OCI-LY7 (cell line): ENCODE results near the gene CHD3. TPM values are rescaled to one million over a fixed set of nuclear protein-coding genes. Genes with fewer than 3 reads are reported as not detected.
A peak's percentile ranks its signal among the peaks of the same experiment; 100 is the strongest.

ENCODE experiments used
- BruUV-seq: library from RNA; stranded (reverse); fragments of 400-500 nt; replicated peaks from 2 replicates; lab custom pipeline; 2021; lab: Mats Ljungman, UMichigan
- CTCF ChIA-PET: fragments of 300-600 bp; sonication (Branson Sonifier 250); formaldehyde crosslinking; loops from one replicate; lab custom pipeline; 2022; ENCODE audit warnings: antibody characterized with exemption; ENCODE audit not compliant: unreplicated experiment; lab: Charles Lee
- POLR2A ChIA-PET: fragments of 300-600 bp; sonication (Branson Sonifier 250); formaldehyde crosslinking; loops from one replicate; lab custom pipeline; 2022; ENCODE audit warnings: antibody characterized with exemption; lab: Charles Lee
- DNase-seq: peaks from one replicate; pipeline ENCODE4 v3.0.0-alpha.2; 2015; ENCODE audit warnings: low spot score
- H2AFZ ChIP-seq: fragments of 200-600 bp; sonication (generic), shearing (Covaris generic); 2 replicates; pipeline ENCODE4 v1.6.1; 2014; ENCODE audit warnings: mild to moderate bottlenecking, antibody characterized with exemption, low read length, moderate library complexity
- H3K27ac ChIP-seq: fragments of 200-600 bp; sonication (generic); 2 replicates; pipeline ENCODE4 v1.5.1; 2014; ENCODE audit warnings: mixed run types, low read depth, mild to moderate bottlenecking, moderate library complexity, low read length, inconsistent platforms; ENCODE audit not compliant: poor library complexity, severe bottlenecking
- H3K36me3 ChIP-seq: fragments of 200-600 bp; sonication (generic); 2 replicates; pipeline ENCODE4 v1.6.1; 2014; ENCODE audit warnings: mild to moderate bottlenecking, antibody characterized with exemption, low read length, moderate library complexity, mixed read lengths; ENCODE audit not compliant: insufficient read depth
- H3K4me1 ChIP-seq: fragments of 200-600 bp; sonication (generic); 2 replicates; pipeline ENCODE4 v1.5.1; 2014; ENCODE audit warnings: mild to moderate bottlenecking, low read length; ENCODE audit not compliant: insufficient read depth, poor library complexity, severe bottlenecking
- H3K4me2 ChIP-seq: fragments of 200-600 bp; sonication (generic); 2 replicates; pipeline ENCODE4 v1.6.1; 2014; ENCODE audit warnings: mild to moderate bottlenecking, low read length
- H3K4me3 ChIP-seq: fragments of 200-600 bp; sonication (generic); 2 replicates; pipeline ENCODE4 v1.5.1; 2014; ENCODE audit warnings: mild to moderate bottlenecking, low read depth, low read length; ENCODE audit not compliant: poor library complexity, severe bottlenecking
- H3K79me2 ChIP-seq: fragments of 200-600 bp; sonication (generic); 2 replicates; pipeline ENCODE4 v1.6.1; 2016; ENCODE audit warnings: low read depth, mild to moderate bottlenecking, low read length, moderate library complexity, mixed read lengths; ENCODE audit not compliant: insufficient read depth
- H3K9me2 ChIP-seq: fragments of 200-600 bp; sonication (generic); 2 replicates; pipeline ENCODE4 v1.6.1; 2016; ENCODE audit warnings: mild to moderate bottlenecking, low read length, mixed read lengths; ENCODE audit not compliant: insufficient read depth
- H3K9me3 ChIP-seq: fragments of 200-600 bp; sonication (generic); 2 replicates; pipeline ENCODE4 v1.6.1; 2014; ENCODE audit warnings: mild to moderate bottlenecking, mixed run types, low read length, mixed read lengths
- H4K20me1 ChIP-seq: fragments of 200-600 bp; sonication (generic); 2 replicates; pipeline ENCODE4 v1.6.1; 2014; ENCODE audit warnings: mild to moderate bottlenecking, antibody characterized with exemption, low read length, moderate library complexity, mixed read lengths; ENCODE audit not compliant: insufficient read depth
- EZH2phosphoT487 ChIP-seq: fragments of 200-600 bp; sonication (generic); IDR thresholded peaks from 2 replicates; pipeline ENCODE4 v1.6.1; 2018; ENCODE audit warnings: low read depth, borderline replicate concordance, mild to moderate bottlenecking, mixed run types, antibody characterized with exemption, low read length, moderate library complexity, mixed read lengths
- intact Hi-C: fragments of 100-400 bp; cut with micrococcal nuclease; formaldehyde crosslinking; loops from one replicate; pipeline ENCODE4 v1.10.0; 2022; ENCODE audit not compliant: unreplicated experiment
- total RNA-seq, 2 experiments: library from RNA; depleted of rRNA in 1 of 2; stranded (reverse); fragments of >200 nt in 1 of 2; shearing (Covaris generic) in 1 of 2; gene quantifications; 2 replicates each; pipeline ENCODE4 v1.2.3, GENCODE V29; 2014 to 2022
- TF ChIP-seq, protein P1 (sequence below): fragments of 200-600 bp; sonication (generic); conservative IDR thresholded peaks from 2 replicates; pipeline ENCODE4 v1.5.1; 2014; ENCODE audit warnings: mild to moderate bottlenecking, antibody characterized with exemption, low read length, moderate library complexity, mixed read lengths

The CHD3 gene
- total RNA-seq, 2 experiments from 2014 or later: 42.5 to 126 TPM

DNA sequence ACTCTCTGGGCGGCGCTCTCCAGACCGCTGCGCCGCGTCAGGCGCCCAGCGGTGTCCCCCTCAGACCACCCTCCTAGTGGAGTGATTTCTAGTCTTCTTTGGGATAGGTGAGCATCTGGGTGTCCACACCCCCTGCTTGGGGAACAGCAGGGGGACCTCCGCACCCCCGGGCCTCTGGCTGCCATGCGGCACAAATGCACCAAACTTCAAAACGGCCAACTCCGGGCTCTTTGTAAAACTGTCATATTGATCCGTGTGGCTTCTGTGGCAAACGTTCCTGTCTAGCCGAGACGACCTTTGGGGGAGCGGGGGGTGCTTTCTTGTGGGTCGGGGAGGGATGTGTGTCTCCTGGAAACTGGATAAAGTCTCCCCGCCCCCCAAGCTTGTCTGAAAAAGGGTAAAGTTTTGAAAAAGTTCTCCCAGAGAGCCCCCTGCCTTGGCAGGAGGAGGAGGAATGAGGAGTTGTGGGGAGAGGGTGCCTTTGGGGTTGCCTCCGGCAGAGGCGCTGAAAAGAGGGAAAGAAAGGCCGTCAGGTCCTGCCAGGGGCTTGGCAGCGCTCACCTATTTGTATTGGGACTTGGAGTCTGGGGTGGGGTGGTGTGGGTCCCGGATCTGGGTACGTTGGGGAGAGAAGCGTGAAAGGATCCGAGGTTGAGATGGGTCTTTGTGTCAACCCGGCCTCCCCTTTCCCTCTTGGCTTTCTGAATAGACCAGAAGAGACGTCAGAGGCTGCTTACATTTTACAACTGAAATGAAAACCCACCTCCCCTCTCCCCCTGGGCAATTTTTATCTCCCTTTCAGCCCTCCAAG lies 2.2 kb upstream of the CHD3 start:
- H3K4me3 ChIP-seq: peak overlapping the region; percentile 95
- H2AFZ ChIP-seq: peak overlapping the region; percentile 24; the same call in 1 of the 2 replicates

DNA sequence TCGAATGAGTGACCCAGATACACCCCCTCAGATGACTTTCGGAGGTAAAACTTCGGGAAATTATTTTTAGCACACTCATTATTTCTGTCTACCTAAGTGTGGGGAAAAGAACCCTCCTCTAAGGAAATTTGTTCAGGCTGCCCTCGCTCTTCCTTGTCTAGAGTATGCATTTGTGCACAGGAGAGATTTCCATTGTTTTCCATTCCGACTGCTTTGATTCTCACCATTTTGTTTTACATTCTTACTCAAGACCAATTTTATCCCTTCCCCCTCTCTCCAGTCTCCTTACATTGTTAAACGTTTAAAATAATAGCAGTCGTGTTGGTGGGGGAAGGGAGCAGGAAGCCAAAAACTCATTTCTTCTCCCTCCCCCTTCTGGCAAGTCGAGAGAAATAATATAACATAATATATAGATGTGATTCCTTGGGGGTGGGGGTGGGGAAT lies 1.5 kb upstream of the CHD3 start:
- Histone ChIP-seq H3K4me2 (peak overlapping the region; percentile 97), H3K36me3 (peaks cover 39% of the 10 kb centered on the region), H3K4me3 (peak overlapping the region; percentile 95), H3K9me2 (no peaks in the 10 kb centered on the region), H3K27ac (peak overlapping the region; percentile 90), H2AFZ (peak overlapping the region; percentile 24; the same call in 1 of the 2 replicates), H3K4me1 (peaks cover 34% of the 10 kb centered on the region), H4K20me1 (0 out of 2 replicates have a peak, but pooled peaks cover 5% of the 10 kb centered on the region), H3K9me3 (no peaks in the 10 kb centered on the region), H3K79me2 (peaks cover 61% of the 10 kb centered on the region)
- no peak for DNase-seq
- intact Hi-C loops: loop anchor here (1.0 to 5.0 kb wide), 4 partner anchors 25 to 230 kb away; partner anchors contain the start of genes ALOXE3 and NAA38
- POLR2A ChIA-PET: no interaction called here
- no peak for TF ChIP-seq EZH2phosphoT487
- TF ChIP-seq, protein P1, sequence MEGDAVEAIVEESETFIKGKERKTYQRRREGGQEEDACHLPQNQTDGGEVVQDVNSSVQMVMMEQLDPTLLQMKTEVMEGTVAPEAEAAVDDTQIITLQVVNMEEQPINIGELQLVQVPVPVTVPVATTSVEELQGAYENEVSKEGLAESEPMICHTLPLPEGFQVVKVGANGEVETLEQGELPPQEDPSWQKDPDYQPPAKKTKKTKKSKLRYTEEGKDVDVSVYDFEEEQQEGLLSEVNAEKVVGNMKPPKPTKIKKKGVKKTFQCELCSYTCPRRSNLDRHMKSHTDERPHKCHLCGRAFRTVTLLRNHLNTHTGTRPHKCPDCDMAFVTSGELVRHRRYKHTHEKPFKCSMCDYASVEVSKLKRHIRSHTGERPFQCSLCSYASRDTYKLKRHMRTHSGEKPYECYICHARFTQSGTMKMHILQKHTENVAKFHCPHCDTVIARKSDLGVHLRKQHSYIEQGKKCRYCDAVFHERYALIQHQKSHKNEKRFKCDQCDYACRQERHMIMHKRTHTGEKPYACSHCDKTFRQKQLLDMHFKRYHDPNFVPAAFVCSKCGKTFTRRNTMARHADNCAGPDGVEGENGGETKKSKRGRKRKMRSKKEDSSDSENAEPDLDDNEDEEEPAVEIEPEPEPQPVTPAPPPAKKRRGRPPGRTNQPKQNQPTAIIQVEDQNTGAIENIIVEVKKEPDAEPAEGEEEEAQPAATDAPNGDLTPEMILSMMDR: peak; percentile 51
- CTCF ChIA-PET: no interaction called here
- TSS peak; percentile 71 for BruUV-seq

More for the DNA sequence above, 2.2 kb upstream of the CHD3 start:
- Histone ChIP-seq H3K27ac (peak overlapping the region; percentile 90), H3K4me2 (peak overlapping the region; percentile 97), H4K20me1 (0 out of 2 replicates have a peak, but pooled peaks cover 5% of the 10 kb centered on the region), H3K9me2 (no peaks in the 10 kb centered on the region), H3K79me2 (peaks cover 61% of the 10 kb centered on the region), H3K9me3 (no peaks in the 10 kb centered on the region), H3K4me1 (peaks cover 40% of the 10 kb centered on the region), H3K36me3 (peaks cover 34% of the 10 kb centered on the region)
- intact Hi-C loops: loop anchor here (1.0 to 5.0 kb wide), 5 partner anchors 24 to 231 kb away; partner anchors contain the start of genes ALOXE3 and NAA38
- TF ChIP-seq EZH2phosphoT487: no peak
- TF ChIP-seq, protein P1: peak; percentile 47; the same call in 1 of the 2 replicates
- ChIA-PET POLR2A (interaction anchor here (0.9 to 1.1 kb wide), 2 partner anchors 53 to 233 kb away, joined by 3 to 5 read pairs; no protein-coding TSS in a partner anchor), CTCF (no interaction called here)
- no TSS peak for BruUV-seq
- peak; percentile 47 for DNase-seq
